ENCODE data around the gene SLC19A1.

The SLC19A1 gene

DNA sequence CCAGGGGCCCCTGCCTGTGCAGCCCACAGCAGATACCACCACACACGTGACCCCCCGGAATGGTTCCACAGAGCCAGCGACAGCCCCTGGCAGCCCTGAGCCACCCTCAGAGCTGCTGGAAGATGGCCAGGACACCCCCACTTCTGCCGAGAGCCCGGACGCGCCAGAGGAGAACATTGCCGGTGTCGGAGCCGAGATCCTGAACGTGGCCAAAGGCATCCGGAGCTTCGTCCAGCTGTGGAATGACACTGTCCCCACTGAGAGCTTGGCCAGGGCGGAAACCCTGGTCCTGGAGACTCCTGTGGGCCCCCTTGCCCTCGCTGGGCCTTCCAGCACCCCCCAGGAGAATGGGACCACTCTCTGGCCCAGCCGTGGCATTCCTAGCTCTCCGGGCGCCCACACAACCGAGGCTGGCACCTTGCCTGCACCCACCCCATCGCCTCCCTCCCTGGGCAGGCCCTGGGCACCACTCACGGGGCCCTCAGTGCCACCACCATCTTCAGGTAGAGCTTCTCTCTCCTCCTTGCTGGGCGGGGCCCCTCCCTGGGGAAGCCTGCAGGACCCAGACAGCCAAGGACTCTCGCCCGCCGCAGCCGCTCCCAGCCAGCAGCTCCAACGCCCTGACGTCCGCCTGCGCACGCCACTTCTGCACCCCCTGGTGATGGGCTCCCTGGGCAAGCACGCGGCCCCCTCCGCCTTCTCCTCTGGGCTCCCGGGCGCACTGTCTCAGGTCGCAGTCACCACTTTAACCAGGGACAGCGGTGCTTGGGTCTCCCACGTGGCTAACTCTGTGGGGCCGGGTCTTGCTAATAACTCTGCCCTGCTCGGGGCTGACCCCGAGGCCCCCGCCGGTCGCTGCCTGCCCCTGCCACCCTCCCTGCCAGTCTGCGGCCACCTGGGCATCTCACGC lies 86.3 kb downstream of the SLC19A1 start:
- POLR2A ChIA-PET, result no interaction called here
- no peak overlapping the region for H3K4me3 ChIP-seq (ENCODE audit: low read depth, low read length)
- no peak for DNase-seq (ENCODE audit: low read depth, low spot score)
- no peak for TF ChIP-seq CTCF (IDR thresholded peaks at IDR 0.05; ENCODE audit: insufficient read depth, low read length, missing control alignments)
- CTCF ChIA-PET, result interaction anchor here (0.7 to 1.3 kb wide), 4 partner anchors 9 to 163 kb away, joined by 3 to 4 read pairs (median 3); no protein-coding TSS in a partner anchor

DNA sequence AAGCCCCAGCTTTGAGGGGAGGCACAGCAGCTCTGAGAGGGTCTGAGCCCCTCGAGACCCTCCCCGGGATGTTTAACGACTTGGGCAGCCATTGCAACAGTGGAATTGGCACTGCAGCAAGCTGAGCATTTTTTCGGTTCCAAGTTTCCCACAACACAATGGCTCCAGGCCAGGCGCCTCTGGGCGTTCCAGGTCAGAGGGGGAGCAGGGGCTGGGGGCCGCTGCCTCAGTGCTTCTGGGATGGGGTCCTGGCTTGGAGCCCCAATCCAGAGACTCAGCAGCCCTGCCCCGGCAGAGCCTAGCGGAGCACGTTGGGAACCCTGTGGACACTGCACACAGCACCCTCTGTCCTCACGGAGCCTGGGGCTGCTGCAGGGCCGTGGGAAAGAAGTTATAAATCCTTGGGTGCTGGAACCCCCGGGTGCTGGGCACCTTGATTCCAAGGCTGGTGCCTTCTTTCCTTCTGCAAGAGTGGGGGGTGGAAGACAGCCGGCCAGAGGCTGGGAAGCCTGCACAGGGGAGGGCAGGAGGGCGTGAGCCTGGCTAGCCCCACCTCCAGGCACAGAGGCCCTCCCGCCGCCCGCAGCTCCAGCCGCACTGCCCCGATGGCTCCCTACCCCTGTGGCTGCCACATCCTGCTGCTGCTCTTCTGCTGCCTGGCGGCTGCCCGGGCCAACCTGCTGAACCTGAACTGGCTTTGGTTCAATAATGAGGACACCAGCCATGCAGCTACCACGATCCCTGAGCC lies 87.1 kb downstream of the SLC19A1 start:
- DNase-seq (ENCODE audit: low read depth, low spot score), result no peak
- no peak for TF ChIP-seq CTCF (IDR thresholded peaks at IDR 0.05; ENCODE audit: insufficient read depth, low read length, missing control alignments)
- CTCF ChIA-PET, result interaction anchor here (1.3 kb wide), 1 partner anchor 162 kb away, joined by 3 read pairs; no protein-coding TSS in a partner anchor
- no peak overlapping the region for H3K4me3 ChIP-seq (ENCODE audit: low read depth, low read length)
- POLR2A ChIA-PET, result no interaction called here

GRCh38 chr21:45454060-45454925 lies 87.9 kb downstream of the SLC19A1 start:
- TF ChIP-seq CTCF (IDR thresholded peaks at IDR 0.05; ENCODE audit: insufficient read depth, low read length, missing control alignments), result no peak
- POLR2A ChIA-PET, result no interaction called here
- CTCF ChIA-PET, result interaction anchor here (1.1 to 1.8 kb wide), 4 partner anchors 11 to 161 kb away, joined by 3 to 7 read pairs (median 4); no protein-coding TSS in a partner anchor
- no peak overlapping the region for H3K4me3 ChIP-seq (ENCODE audit: low read depth, low read length)
- no peak for DNase-seq (ENCODE audit: low read depth, low spot score)

GRCh38 chr21:45453308-45453950 lies 88.8 kb downstream of the SLC19A1 start:
- ChIA-PET CTCF (interaction anchor here (1.1 to 1.8 kb wide), 4 partner anchors 10 to 160 kb away, joined by 3 to 7 read pairs (median 4); no protein-coding TSS in a partner anchor), POLR2A (no interaction called here)
- no peak overlapping the region for H3K4me3 ChIP-seq (ENCODE audit: low read depth, low read length)
- DNase-seq (ENCODE audit: low read depth, low spot score), result no peak
- no peak for TF ChIP-seq CTCF (IDR thresholded peaks at IDR 0.05; ENCODE audit: insufficient read depth, low read length, missing control alignments)

GRCh38 chr21:45452696-45453307 lies 89.4 kb downstream of the SLC19A1 start:
- TF ChIP-seq CTCF (IDR thresholded peaks at IDR 0.05; ENCODE audit: insufficient read depth, low read length, missing control alignments), result no peak
- POLR2A ChIA-PET, result no interaction called here
- CTCF ChIA-PET, result interaction anchor here (0.7 to 1.8 kb wide), 5 partner anchors 10 to 315 kb away, joined by 3 to 7 read pairs (median 3); no protein-coding TSS in a partner anchor

More at GRCh38 chr21:45452696-45453307, 89.4 kb downstream of the SLC19A1 start:
- no peak for DNase-seq (ENCODE audit: low read depth, low spot score)
- no peak overlapping the region for H3K4me3 ChIP-seq (ENCODE audit: low read depth, low read length)

Data from AG04449 (cell line).